ENCODE results near the gene SLC17A2. TPM values are rescaled to one million over a fixed set of nuclear protein-coding genes. Genes with fewer than 3 reads are reported as not detected.
A peak's percentile ranks its signal among the peaks of the same experiment; 100 is the strongest.

The SLC17A2 gene, protein sequence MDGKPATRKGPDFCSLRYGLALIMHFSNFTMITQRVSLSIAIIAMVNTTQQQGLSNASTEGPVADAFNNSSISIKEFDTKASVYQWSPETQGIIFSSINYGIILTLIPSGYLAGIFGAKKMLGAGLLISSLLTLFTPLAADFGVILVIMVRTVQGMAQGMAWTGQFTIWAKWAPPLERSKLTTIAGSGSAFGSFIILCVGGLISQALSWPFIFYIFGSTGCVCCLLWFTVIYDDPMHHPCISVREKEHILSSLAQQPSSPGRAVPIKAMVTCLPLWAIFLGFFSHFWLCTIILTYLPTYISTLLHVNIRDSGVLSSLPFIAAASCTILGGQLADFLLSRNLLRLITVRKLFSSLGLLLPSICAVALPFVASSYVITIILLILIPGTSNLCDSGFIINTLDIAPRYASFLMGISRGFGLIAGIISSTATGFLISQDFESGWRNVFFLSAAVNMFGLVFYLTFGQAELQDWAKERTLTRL
- under 1 TPM; 0.25 to 0.50 TPM for total RNA-seq

DNA sequence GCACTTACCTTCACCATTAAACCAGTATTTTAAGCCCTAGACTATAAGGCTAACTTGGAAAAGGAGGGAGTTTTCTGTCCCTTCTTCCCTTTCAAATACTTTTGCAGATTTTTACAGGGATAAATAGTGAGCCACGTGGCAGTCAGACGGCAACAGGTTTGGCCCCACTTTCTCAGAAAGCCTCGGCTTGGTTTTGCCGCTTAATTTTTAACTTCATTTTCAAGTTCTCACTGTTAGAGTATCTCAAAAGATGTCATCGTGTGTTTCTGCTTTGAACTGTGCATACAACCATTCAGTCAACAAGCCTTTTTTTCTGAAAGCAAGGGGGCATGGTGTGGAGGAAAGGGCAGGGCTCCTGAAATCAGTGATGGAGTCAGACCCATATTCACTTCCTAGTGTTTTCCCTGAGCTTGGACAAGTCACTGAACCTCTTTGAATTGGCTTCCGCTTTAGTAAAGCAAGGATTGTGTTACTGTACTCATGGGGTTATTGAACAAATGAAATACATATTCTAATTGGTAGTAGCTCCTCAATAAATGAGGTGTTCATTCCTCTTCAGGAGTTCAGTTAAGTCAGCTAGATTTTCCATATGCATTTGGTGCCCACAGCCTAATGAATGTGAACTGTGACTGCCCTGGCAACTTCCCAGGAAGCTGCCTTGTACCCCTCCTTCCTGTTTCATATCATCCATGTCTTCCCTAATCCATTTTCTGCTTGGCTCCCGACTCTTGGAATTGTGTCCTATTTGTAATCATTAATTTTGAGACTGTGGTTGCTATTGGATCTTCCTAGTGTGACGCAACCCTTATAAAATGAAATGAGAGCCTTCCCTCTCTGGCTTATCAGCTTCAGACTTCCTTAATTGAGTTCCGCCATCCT lies at the start of gene SLC17A2:
Gene SLC17A2, minus strand, starts transcription at position 160 of the 879 bp plus-strand sequence. CDS start 4,895 bp downstream, outside the sequence.
- no peak for DNase-seq (ENCODE audit: low spot score in 2 of 2)
- ATAC-seq: no peak
- no peaks in the 10 kb centered on the region for H3K9me3 Mint-ChIP-seq
- no peak within 1 kb of the TSS for H3K27ac Mint-ChIP-seq
- peaks cover 0 to 11% of the 10 kb centered on the region in 2 donors for H3K36me3 Mint-ChIP-seq

DNA sequence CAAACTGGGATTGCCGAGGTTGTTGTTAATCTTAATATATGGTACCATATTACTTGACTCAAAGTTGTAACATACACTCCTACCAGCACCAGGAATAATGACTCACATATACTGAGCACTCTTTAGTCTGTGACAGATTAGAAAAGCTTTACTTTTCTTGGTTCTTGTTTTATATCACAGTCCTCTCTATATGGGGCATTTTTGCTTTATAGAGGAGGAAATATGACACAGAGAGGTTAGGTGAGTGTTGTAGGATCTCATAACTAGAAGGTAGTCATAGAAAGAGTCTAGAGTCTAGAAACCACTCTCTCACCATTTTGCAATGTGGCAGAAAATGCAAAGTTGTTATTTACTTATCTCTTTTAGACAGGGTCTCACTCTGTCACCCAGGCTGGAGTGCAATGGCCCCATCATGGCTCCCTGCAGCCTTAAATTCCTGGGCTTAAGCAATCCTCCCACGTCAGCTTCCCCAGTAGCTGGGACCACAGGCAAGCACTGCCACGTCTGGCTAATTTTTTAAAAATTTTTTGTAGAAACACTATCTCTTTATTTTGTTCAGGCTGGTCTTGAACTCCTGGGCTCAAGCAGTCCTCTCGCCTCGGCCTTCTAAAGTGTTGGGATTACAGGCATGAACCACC lies 45.6 kb upstream of the SLC17A2 start:
- ATAC-seq: peak; percentile 97 to 99
- Mint-ChIP-seq H3K36me3 (peaks cover 25 to 77% of the 10 kb centered on the region in 2 donors), H3K9me3 (no peaks in the 10 kb centered on the region), H3K27ac (peak overlapping the region; percentile 44 to 94)
- DNase-seq (ENCODE audit: low spot score in 2 of 2): no peak

DNA sequence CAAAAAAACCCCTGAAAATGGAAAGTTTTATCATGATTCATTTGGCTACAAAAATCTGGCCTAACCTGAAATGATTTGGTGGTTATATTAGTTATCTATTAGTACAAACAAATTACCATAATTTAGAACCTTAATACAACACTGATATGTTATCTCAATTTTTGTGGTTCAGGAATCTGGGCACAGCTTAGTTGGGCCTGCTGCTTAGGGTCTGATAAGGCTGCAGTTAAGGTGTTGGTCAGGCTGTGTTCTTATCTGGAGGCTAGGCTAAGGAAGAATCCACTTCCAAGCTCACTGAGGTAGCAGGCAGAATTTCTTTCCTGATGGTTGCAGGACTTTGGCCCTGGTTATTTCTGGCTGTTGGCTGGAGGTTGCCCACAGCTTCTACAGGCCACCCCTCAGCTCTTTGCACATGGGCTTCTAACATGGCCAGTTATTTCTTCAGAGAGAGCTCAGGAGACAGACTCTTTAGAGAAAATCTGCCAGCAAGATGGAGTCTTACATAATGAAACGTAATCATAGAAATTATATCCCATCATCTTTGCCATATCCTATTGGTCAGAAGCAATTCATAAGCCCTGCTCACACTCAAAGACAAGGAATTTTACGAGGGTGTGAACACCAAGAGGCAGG lies 43.5 kb upstream of the SLC17A2 start:
- ATAC-seq: no peak

DNA sequence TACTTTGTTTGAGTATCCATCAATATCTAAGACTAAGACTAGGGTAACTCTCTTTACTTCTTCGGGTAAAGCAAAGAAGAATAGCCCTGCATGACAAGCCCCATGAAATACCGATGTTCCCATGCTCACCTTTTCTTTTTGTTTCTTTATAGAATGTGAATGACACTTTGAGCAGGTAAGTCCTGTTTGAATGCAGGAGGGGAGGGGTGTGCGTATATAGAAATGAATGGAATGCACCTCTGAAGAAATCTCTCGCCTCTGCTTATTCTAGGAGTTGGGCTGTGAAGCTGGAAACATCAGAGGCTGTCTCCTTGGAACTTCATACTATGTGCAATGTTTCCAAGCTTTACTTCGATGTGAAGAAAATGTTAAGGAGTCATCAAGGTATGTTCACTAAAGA lies 42.4 kb upstream of the SLC17A2 start:
- ATAC-seq (no peak), DNase-seq (ENCODE audit: low spot score in 2 of 2) (no peak)
- H3K27ac Mint-ChIP-seq: no peak overlapping the region
- peaks cover 53 to 92% of the 10 kb centered on the region in 2 donors for H3K36me3 Mint-ChIP-seq
- H3K9me3 Mint-ChIP-seq: no peaks in the 10 kb centered on the region

More for the DNA sequence above, 43.5 kb upstream of the SLC17A2 start:
- peaks cover 41 to 81% of the 10 kb centered on the region in 2 donors for H3K36me3 Mint-ChIP-seq
- no peaks in the 10 kb centered on the region for H3K9me3 Mint-ChIP-seq
- no peak for DNase-seq (ENCODE audit: low spot score in 2 of 2)
- H3K27ac Mint-ChIP-seq: no peak overlapping the region

DNA sequence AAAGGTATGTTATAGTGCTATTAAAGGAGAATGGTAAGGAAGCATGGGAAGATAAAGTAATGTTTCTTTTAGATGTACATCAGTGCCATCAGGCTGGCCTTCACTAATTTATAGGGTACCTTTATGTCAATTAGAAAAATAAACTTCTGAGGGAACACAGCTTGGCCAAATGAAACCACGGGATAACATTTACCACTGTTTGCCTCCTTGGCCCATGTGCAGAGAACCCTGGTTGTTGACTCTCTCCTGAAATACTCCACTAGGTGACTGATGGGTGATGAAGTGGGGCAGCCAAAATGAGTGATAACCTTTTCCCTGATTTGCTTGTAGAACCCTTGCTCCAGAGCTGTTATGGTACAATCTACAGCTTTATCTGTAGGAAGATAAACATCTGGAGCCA lies 41.6 kb upstream of the SLC17A2 start:
- peaks cover 60 to 93% of the 10 kb centered on the region in 2 donors for H3K36me3 Mint-ChIP-seq
- DNase-seq (ENCODE audit: low spot score in 2 of 2) (no peak), ATAC-seq (no peak)
- H3K9me3 Mint-ChIP-seq: no peaks in the 10 kb centered on the region
- H3K27ac Mint-ChIP-seq: no peak overlapping the region

DNA sequence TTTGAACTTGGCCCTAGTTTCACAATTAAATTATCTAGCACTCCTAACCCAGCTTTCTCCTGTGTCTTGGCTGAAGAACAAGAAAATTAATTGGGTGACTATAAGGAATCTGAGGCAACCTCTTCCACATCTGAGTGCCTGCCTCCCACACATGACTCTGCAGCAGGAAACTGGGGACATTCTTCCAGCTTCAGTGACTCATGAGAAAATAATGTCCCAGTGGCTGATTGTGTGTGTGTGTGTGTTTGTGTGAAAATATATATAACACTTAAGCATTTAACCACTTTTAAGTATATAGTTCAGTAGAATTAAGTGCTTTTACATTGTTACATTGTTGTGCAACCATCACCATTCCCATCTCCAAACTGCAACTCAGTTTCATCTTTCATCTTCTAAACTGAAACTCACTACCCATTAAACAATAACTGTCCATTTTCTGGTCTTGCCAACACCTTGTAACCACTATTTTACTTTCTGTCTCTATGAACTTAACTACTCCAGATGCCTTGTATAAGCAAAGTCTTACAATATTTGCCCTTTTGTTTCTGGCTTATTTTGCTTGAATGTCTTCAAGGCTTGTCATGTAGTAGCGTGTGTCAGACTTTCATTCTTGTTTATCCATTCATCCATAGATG lies 40.8 kb upstream of the SLC17A2 start:
- no peaks in the 10 kb centered on the region for H3K9me3 Mint-ChIP-seq
- no peak for DNase-seq (ENCODE audit: low spot score in 2 of 2)
- ATAC-seq: no peak
- H3K27ac Mint-ChIP-seq: no peak overlapping the region
- H3K36me3 Mint-ChIP-seq: peaks cover 60 to 93% of the 10 kb centered on the region in 2 donors

DNA sequence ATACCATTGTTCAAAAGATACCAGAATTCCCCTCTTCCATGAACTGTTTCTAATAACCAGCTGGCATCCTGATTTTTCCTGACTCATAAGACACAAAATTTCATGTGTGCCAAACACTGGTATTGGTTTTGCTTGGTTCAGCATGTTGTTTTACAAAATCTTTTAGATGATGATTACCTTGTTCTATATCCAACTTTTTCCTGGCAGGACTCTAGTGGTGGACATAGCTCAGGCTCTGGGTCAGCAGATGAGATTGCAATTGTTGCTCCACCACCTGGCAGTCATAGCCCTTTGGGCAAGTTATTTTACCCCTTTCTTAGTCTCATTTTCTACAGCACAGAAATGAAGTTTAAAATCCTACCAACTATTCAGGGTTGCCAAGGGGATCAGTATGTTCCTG lies 38.3 kb upstream of the SLC17A2 start:
- H3K36me3 Mint-ChIP-seq: peaks cover 72 to 90% of the 10 kb centered on the region in 2 donors
- ATAC-seq (no peak), DNase-seq (ENCODE audit: low spot score in 2 of 2) (no peak)
- no peaks in the 10 kb centered on the region for H3K9me3 Mint-ChIP-seq
- peak overlapping the region; percentile 12 to 80 for H3K27ac Mint-ChIP-seq

DNA sequence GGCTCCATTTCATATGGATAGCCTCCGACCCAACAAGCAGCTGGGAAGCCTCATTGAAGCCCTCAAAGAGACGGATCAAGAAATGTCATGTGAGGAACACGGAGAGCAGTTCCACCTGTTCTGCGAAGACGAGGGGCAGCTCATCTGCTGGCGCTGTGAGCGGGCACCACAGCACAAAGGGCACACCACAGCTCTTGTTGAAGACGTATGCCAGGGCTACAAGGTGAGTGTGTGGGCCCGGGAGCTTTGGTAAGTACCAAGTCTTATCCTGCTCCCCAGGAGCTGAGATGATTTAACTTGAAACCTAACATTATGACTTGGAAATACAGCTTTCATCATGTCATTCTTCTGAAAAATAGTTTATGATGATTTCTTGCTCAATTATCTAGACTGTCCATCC lies 36.2 kb upstream of the SLC17A2 start:
- DNase-seq (ENCODE audit: low spot score in 2 of 2) (no peak), ATAC-seq (peak; percentile 27 to 33)
- Mint-ChIP-seq H3K9me3 (no peaks in the 10 kb centered on the region), H3K27ac (peak overlapping the region; percentile 79 to 80), H3K36me3 (peaks cover 77 to 89% of the 10 kb centered on the region in 2 donors)

DNA sequence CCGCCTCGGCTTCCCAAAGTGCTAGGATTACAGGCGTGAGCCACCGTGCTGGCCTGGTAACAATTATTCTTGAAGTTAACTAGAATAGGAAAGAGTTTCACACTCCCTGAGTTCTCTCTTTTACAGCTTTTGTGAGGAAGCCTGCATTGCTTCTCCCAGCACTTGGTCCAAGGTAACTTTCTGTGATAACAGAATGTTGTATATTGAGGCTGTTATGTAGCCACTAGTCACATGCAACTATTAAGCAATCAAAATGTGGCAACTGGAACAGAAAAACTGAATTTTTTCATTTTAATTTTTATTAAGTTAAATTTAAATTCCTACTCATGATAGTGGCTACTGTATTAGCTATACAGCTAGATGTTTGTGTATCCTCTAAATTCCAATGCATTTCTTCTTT lies 34.6 kb upstream of the SLC17A2 start:
- no peak for DNase-seq (ENCODE audit: low spot score in 2 of 2)
- no peak for ATAC-seq
- peak overlapping the region in 1 of 2 donors; percentile 94 for H3K27ac Mint-ChIP-seq
- peaks cover 11 to 13% of the 10 kb centered on the region in 2 donors for H3K9me3 Mint-ChIP-seq
- peaks cover 75 to 89% of the 10 kb centered on the region in 2 donors for H3K36me3 Mint-ChIP-seq

DNA sequence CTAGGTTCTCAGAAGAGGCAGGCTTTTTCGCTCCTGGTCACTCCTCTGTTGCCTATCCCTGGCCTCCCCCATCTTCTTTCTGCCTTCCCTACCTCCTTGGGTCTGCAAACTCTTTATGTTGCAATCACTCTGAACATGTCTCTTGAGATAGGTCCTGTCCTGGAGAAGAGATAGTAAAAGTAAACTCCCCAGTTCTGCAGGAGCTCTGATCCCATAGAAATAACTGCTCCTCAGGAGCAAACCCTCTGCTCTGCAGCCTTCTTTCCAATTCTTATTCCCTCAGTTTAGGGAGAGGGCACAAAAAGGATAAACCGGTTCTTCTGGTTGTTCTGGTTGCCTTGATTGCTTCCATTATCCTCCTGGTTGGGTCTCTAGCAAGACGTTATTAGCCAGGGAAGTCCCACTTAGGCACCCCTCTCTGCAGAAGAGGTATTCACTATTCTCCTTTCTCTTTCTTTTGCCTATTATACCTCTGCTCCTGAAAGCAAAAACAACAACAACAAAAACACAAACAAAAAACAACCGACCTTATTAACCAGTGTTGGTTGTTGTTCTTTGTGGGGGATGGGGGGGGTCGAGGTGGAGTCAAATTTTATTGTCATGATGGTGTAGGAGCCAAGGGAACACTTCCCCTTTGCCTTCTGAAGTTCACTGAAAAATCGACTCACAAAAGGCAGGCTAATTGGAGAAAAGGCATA lies 33.1 kb upstream of the SLC17A2 start:
- H3K9me3 Mint-ChIP-seq: peaks cover 16 to 24% of the 10 kb centered on the region in 2 donors
- H3K27ac Mint-ChIP-seq: peak overlapping the region; percentile 94
- DNase-seq (ENCODE audit: low spot score in 2 of 2) (no peak), ATAC-seq (no peak)
- peaks cover 75 to 93% of the 10 kb centered on the region in 2 donors for H3K36me3 Mint-ChIP-seq

DNA sequence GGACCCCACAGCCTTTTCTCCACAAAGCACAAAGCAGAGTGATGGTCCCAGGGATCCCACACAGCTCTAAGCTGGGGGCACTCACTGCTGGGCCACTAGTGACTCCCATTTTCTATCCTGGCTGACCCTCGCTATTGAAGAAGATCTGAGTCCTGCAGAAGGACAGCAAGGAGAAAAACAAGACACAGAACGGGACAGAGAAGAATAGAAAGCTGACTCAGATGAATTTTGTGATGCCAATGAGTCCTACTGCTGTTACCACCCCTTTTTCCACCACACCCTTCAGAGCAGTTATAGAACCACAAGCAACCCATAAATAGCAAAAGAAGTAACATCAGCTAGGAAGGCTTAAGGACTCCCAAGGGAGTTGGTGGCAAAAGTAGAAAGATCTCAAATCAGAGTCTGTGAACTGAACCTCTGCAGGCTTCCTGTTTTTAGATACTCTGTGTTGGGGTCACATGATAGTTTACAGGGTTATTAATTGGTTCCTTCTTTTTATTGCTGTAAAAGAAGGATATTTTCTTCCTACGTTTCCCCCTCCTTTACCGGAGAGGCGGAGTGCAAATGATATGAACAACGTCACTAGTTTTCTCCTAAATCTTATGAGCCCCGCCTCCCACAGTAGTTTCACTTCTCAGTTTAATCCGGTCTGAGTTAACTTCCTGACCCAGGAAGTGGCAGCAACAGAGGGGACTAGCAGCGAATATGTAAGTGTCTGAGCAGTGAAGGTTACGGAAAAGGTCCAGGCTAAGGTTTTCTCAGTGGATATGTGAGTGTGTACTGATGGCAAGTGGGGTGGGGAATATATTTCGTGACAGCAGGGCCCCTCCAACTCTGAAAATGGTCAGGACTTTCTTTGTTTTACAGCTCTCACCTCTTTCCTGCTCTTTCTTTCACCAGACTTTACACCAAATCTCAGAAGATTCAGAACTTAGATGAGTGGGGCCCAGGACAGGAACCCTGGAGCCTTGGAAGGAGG lies 31.9 kb upstream of the SLC17A2 start, which contains the start of gene TRIM38:
Gene TRIM38, plus strand, starts transcription at position 654 of the 979 bp plus-strand sequence. CDS start 3,721 bp downstream, outside the sequence.
- DNase-seq (ENCODE audit: low spot score in 2 of 2): peak; percentile 64 to 75
- ATAC-seq: peak; percentile 69 to 75
- peaks cover 69 to 89% of the 10 kb centered on the region in 2 donors for H3K36me3 Mint-ChIP-seq
- peak within 1 kb of the TSS; percentile 94 to 99 for H3K27ac Mint-ChIP-seq
- H3K9me3 Mint-ChIP-seq: peaks cover 22 to 30% of the 10 kb centered on the region in 2 donors

DNA sequence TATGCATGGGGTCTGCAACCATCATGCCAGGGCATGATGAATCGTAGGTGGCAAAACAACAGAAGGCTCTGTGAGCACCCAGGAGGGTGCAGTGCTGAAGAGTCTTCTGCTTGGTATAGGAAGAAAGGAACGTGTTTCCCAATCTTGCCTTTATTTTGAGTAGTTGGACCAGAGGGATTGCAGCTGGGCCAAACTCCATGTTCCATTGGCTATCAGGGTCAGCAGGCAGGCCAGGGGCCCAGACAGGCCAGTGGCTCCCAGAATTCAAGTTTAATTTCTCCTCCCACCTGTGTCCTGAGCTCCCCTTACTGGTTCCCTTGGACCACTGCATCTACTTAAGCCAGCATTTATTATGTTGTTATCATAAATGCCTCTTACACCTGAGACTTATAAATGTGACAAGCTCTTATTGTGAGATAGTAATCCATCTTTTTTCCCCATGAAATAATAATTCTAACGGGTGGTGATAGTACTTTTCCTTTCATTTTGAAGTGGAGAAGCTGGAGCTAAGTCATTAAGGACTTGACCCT lies 31.2 kb upstream of the SLC17A2 start:
- Mint-ChIP-seq H3K9me3 (peaks cover 22 to 30% of the 10 kb centered on the region in 2 donors), H3K27ac (peak overlapping the region; percentile 94 to 99), H3K36me3 (peaks cover 62 to 81% of the 10 kb centered on the region in 2 donors)
- DNase-seq (ENCODE audit: low spot score in 2 of 2) (no peak), ATAC-seq (no peak)

DNA sequence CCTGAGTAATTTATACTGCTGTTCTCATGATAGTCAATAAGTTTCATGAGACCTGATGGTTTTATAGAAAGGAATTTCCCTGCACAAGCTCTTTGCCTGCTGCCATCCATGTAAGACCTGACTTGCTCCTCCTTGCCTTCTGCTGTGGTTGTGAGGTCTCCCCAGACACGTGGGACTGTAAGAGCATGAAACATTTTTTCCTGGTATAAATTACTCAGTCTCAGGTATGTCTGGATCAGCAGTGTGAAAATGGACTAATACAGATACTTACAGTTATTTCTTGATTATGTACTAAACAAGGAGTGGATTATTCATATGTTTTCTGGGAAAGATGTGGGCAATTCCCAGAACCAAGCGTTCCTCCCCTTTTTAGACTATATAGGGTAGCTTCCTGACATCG lies 30.2 kb upstream of the SLC17A2 start:
- peaks cover 22 to 30% of the 10 kb centered on the region in 2 donors for H3K9me3 Mint-ChIP-seq
- H3K27ac Mint-ChIP-seq: peak overlapping the region; percentile 94 to 99
- peaks cover 55 to 74% of the 10 kb centered on the region in 2 donors for H3K36me3 Mint-ChIP-seq
- ATAC-seq (peak; percentile 68 to 72), DNase-seq (ENCODE audit: low spot score in 2 of 2) (peak; percentile 50 to 65)

Measured in activated naive CD4-positive, alpha-beta T cell treated with anti-CD3 and anti-CD28 coated beads, Interleukin-2, amount 50 U/mL, for 72 hours (primary cell).